Osteocyte (in vitro differentiated cells): ENCODE results near the gene MAGEA9B. TPM values are rescaled to one million over a fixed set of nuclear protein-coding genes. Genes with fewer than 3 reads are reported as not detected.
"Not testable (repeated sequence)": the region's sequence is repeated elsewhere in the genome, so short reads cannot be mapped to it uniquely, and the experiment has no call there.

ENCODE experiments used
- DNase-seq: peaks from one replicate; pipeline ENCODE4 v3.0.0; 2021; ENCODE audit warnings: mixed read lengths; ENCODE audit not compliant: unreplicated experiment; ENCODE audit errors: extremely low spot score
- H3K27ac Mint-ChIP-seq: one replicate; pipeline ENCODE4 v1.8.0; 2021; ENCODE audit warnings: mild to moderate bottlenecking, mixed read lengths; ENCODE audit not compliant: unreplicated experiment
- H3K27me3 Mint-ChIP-seq: one replicate; pipeline ENCODE4 v1.8.0; 2021; ENCODE audit warnings: mixed read lengths; ENCODE audit not compliant: unreplicated experiment
- H3K36me3 Mint-ChIP-seq: one replicate; pipeline ENCODE4 v1.8.0; 2021; ENCODE audit warnings: mixed read lengths; ENCODE audit not compliant: unreplicated experiment
- H3K4me1 Mint-ChIP-seq: one replicate; pipeline ENCODE4 v1.8.0; 2021; ENCODE audit warnings: mixed read lengths; ENCODE audit not compliant: unreplicated experiment
- H3K4me3 Mint-ChIP-seq: one replicate; pipeline ENCODE4 v1.8.0; 2021; ENCODE audit warnings: mild to moderate bottlenecking, moderate library complexity, mixed read lengths; ENCODE audit not compliant: unreplicated experiment
- H3K9me3 Mint-ChIP-seq: one replicate; pipeline ENCODE4 v1.8.0; 2021; ENCODE audit warnings: mixed read lengths; ENCODE audit not compliant: unreplicated experiment
- CTCF ChIP-seq: fragments of 200-600 bp; sonication (generic); IDR thresholded peaks from 2 replicates; pipeline ENCODE4 v1.5.0; 2021; ENCODE audit warnings: antibody characterized with exemption, mild to moderate bottlenecking, moderate library complexity
- total RNA-seq: library from RNA; stranded (reverse); gene quantifications from 2 replicates; pipeline ENCODE4 v1.2.1, GENCODE V29; 2021

Gene MAGEA9B
- total RNA-seq, 1 donor from 2014 or later: not detected

GRCh38 chrX:149539283-149540130 lies 47.8 kb downstream of the MAGEA9B start:
- Mint-ChIP-seq H3K4me1 (peaks cover 2% of the 10 kb centered on the region), H3K4me3 (peak overlapping the region; percentile 82), H3K27me3 (no peaks in the 10 kb centered on the region), H3K36me3 (no peaks in the 10 kb centered on the region), H3K27ac (peak overlapping the region; percentile 86), H3K9me3 (no peaks in the 10 kb centered on the region)
- no peak for TF ChIP-seq CTCF
- DNase-seq: peak; percentile 93

- H3K27me3 Mint-ChIP-seq, H3K4me3 Mint-ChIP-seq, H3K9me3 Mint-ChIP-seq, H3K4me1 Mint-ChIP-seq, DNase-seq, H3K36me3 Mint-ChIP-seq, H3K27ac Mint-ChIP-seq: not testable (repeated sequence)
Observed at GRCh38 chrX:149537474-149537873, 49.8 kb downstream of the MAGEA9B start.

GRCh38 chrX:149534926-149535602 lies 52.2 kb downstream of the MAGEA9B start:
- not testable (repeated sequence) for DNase-seq, H3K9me3 Mint-ChIP-seq, H3K4me1 Mint-ChIP-seq, H3K27me3 Mint-ChIP-seq, H3K36me3 Mint-ChIP-seq, H3K4me3 Mint-ChIP-seq, H3K27ac Mint-ChIP-seq

- H3K27me3 Mint-ChIP-seq, H3K4me3 Mint-ChIP-seq, H3K4me1 Mint-ChIP-seq, H3K36me3 Mint-ChIP-seq, H3K27ac Mint-ChIP-seq, DNase-seq, H3K9me3 Mint-ChIP-seq: not testable (repeated sequence)
Observed at GRCh38 chrX:149533999-149534398, 53.3 kb downstream of the MAGEA9B start.

- H3K4me3 Mint-ChIP-seq, H3K36me3 Mint-ChIP-seq, H3K27ac Mint-ChIP-seq, H3K4me1 Mint-ChIP-seq, DNase-seq, H3K9me3 Mint-ChIP-seq, H3K27me3 Mint-ChIP-seq: not testable (repeated sequence)
Observed at GRCh38 chrX:149532868-149533267, 54.4 kb downstream of the MAGEA9B start.

Other genes with a start within 250 kb of the MAGEA9B start
- 63.7 and 67.6 TPM in 2 replicates for gene IDS, start 82.2 kb downstream of the MAGEA9B start, total RNA-seq
- gene EOLA1, start 46.4 kb downstream of the MAGEA9B start, total RNA-seq: 17.7 and 18.1 TPM in 2 replicates
- not detected in 2 replicates for gene HSFX3, start 37.5 kb downstream of the MAGEA9B start, total RNA-seq
- 0.64 TPM in 1 of 2 replicates, not detected in the other for gene HSFX2, start 7.9 kb upstream of the MAGEA9B start, total RNA-seq
- gene TMEM185A, start 44.3 kb upstream of the MAGEA9B start, total RNA-seq: 26.5 and 36.4 TPM in 2 replicates
- gene MAGEA11, start 124.6 kb upstream of the MAGEA9B start, total RNA-seq: not detected in 2 replicates
- 1.6 and 2.1 TPM in 2 replicates for gene HSFX1, start 186.6 kb upstream of the MAGEA9B start, total RNA-seq
- gene MAGEA9, start 194.5 kb upstream of the MAGEA9B start, total RNA-seq: not detected in 2 replicates